Endothelial cell of umbilical vein (primary cell): ENCODE measurements around the gene NLRP8. TPM values are rescaled to one million over a fixed set of nuclear protein-coding genes. Genes with fewer than 3 reads are reported as not detected.

Source experiments
- BruUV-seq: library from RNA; stranded (reverse); fragments of 400-500 nt; replicated peaks from 2 replicates; lab custom pipeline; 2021; lab: Mats Ljungman, UMichigan
- CTCF ChIA-PET: fragments of 300-600, 350-600 bp; sonication (Branson Sonifier 250); formaldehyde crosslinking; loops from one replicate; lab custom pipeline; 2021; ENCODE audit warnings: antibody characterized with exemption, inconsistent platforms; lab: Charles Lee
- POLR2A ChIA-PET: fragments of 300-600, 350-600 bp; sonication (Branson Sonifier 250); formaldehyde crosslinking; loops from one replicate; lab custom pipeline; 2021; ENCODE audit warnings: antibody characterized with exemption, inconsistent platforms; lab: Charles Lee
- DNase-seq: peaks from one replicate; pipeline ENCODE4 v3.0.0-alpha.2; 2011; ENCODE audit warnings: low read depth, low spot score
- FAIRE-seq: peaks from 2 replicates; lab custom pipeline; 2011; peaks lifted over from hg19 to GRCh38; lab: Jason Lieb, UNC
- H2AFZ ChIP-seq: 2 replicates; pipeline ENCODE4 v1.6.0; 2012; ENCODE audit warnings: low read depth, low read length, control low read depth, inconsistent platforms
- H3K27ac ChIP-seq: 2 replicates; pipeline ENCODE4 v1.5.1; 2011; ENCODE audit warnings: low read depth, mild to moderate bottlenecking, control low read depth, low read length, moderate library complexity; ENCODE audit not compliant: insufficient read depth
- H3K27me3 ChIP-seq, 2 experiments: 2 replicates each; pipeline versions ENCODE4 v1.6.0 to v1.6.1; 2011; ENCODE audit warnings: low read length in 2 of 2, mixed read lengths in 1 of 2; ENCODE audit not compliant: control insufficient read depth in 2 of 2, insufficient read depth in 2 of 2
- H3K36me3 ChIP-seq, 2 experiments: 2 replicates in 1 of 2; 3 replicates in 1 of 2; pipeline ENCODE4 v1.5.1; 2011; ENCODE audit warnings: low read length in 2 of 2, mild to moderate bottlenecking in 1 of 2, moderate library complexity in 1 of 2; ENCODE audit not compliant: control insufficient read depth in 2 of 2, insufficient read depth in 2 of 2; ENCODE audit errors: extremely low read depth in 1 of 2
- H3K4me1 ChIP-seq: 3 replicates; pipeline ENCODE4 v1.5.1; 2011; ENCODE audit warnings: mild to moderate bottlenecking, low read length; ENCODE audit not compliant: control insufficient read depth, insufficient read depth; ENCODE audit errors: extremely low read depth
- H3K4me2 ChIP-seq: 2 replicates; pipeline ENCODE4 v1.6.1; 2011; ENCODE audit warnings: low read length, control low read depth, mixed read lengths; ENCODE audit not compliant: insufficient read depth
- H3K4me3 ChIP-seq, 3 experiments: fragments of 200-600 bp in 1 of 3; sonication (generic), shearing (Covaris generic) in 1 of 3; replicated peaks in 1 of 3; 2 replicates each; pipeline ENCODE4 v1.5.1; 2011 to 2016; ENCODE audit warnings: control low read depth in 3 of 3, low read length in 3 of 3, mild to moderate bottlenecking in 2 of 3, inconsistent platforms in 1 of 3, low read depth in 1 of 3, moderate library complexity in 1 of 3; ENCODE audit not compliant: insufficient read depth in 1 of 3
- H3K79me2 ChIP-seq: 2 replicates; pipeline ENCODE4 v1.6.0; 2012; ENCODE audit warnings: low read length, inconsistent platforms; ENCODE audit not compliant: control insufficient read depth, insufficient read depth
- H3K9ac ChIP-seq: replicated peaks from 2 replicates; pipeline ENCODE3; 2011; ENCODE audit warnings: low read length, control low read depth; ENCODE audit not compliant: insufficient read depth; ENCODE audit errors: extremely low read depth
- H3K9me1 ChIP-seq: replicated peaks from 3 replicates; pipeline ENCODE4 v1.6.0; 2011; ENCODE audit warnings: mild to moderate bottlenecking, low read length; ENCODE audit not compliant: control insufficient read depth, insufficient read depth; ENCODE audit errors: extremely low read depth
- H3K9me3 ChIP-seq: replicated peaks from 2 replicates; pipeline ENCODE4 v1.5.1; 2012; ENCODE audit warnings: low read length, inconsistent platforms; ENCODE audit not compliant: control insufficient read depth, insufficient read depth
- H4K20me1 ChIP-seq: replicated peaks from 2 replicates; pipeline ENCODE3; 2011; ENCODE audit warnings: mild to moderate bottlenecking, low read length; ENCODE audit not compliant: control insufficient read depth, insufficient read depth; ENCODE audit errors: extremely low read depth
- CTCF ChIP-seq, 2 donors: IDR thresholded peaks; 1 replicate in 1 of 2; 2 replicates in 1 of 2; pipeline ENCODE4 v1.5.1; 2011; ENCODE audit warnings: low read length in 2 of 2, mild to moderate bottlenecking in 2 of 2, moderate library complexity in 2 of 2, control low read depth in 1 of 2, inconsistent platforms in 1 of 2, low read depth in 1 of 2; ENCODE audit not compliant: insufficient read depth in 1 of 2; ENCODE audit errors: extremely low read depth in 1 of 2
- EZH2 ChIP-seq: IDR thresholded peaks from 2 replicates; pipeline ENCODE4 v1.6.1; 2012; ENCODE audit warnings: borderline replicate concordance, low read depth, mild to moderate bottlenecking, moderate library complexity, low read length, inconsistent platforms; ENCODE audit not compliant: severe bottlenecking
- FOS ChIP-seq: IDR thresholded peaks from 2 replicates; pipeline ENCODE4 v1.6.1; 2011; ENCODE audit warnings: mild to moderate bottlenecking, low read length, moderate library complexity, borderline replicate concordance; ENCODE audit not compliant: insufficient read depth
- GATA2 ChIP-seq: IDR thresholded peaks from 2 replicates; pipeline ENCODE4 v1.7.0; 2011; ENCODE audit warnings: low read depth, mild to moderate bottlenecking, moderate library complexity, mixed read lengths, low read length; ENCODE audit not compliant: insufficient read length, insufficient read depth
- JUN ChIP-seq: IDR thresholded peaks from 2 replicates; pipeline ENCODE4 v1.6.1; 2011; ENCODE audit warnings: borderline replicate concordance, low read depth; ENCODE audit not compliant: insufficient read length, insufficient read depth
- MAX ChIP-seq: IDR thresholded peaks from 2 replicates; pipeline ENCODE4 v1.6.1; 2011; ENCODE audit not compliant: insufficient read depth, insufficient read length
- MYC ChIP-seq: IDR thresholded peaks from one replicate; pipeline ENCODE4 v1.6.1; 2011; ENCODE audit warnings: mild to moderate bottlenecking, low read depth, low read length
- POLR2A ChIP-seq: IDR thresholded peaks from 2 replicates; pipeline ENCODE4 v1.6.1; 2012; ENCODE audit warnings: low read depth, mild to moderate bottlenecking, control low read depth, low read length
- POLR2AphosphoS5 ChIP-seq: IDR thresholded peaks from 2 replicates; pipeline ENCODE4 v1.6.1; 2012; ENCODE audit warnings: low read depth, mild to moderate bottlenecking, control low read depth, low read length, moderate library complexity; ENCODE audit not compliant: insufficient read depth
- dilution Hi-C: fragments of 300-500 bp; cut with MboI; formaldehyde crosslinking; loops from one replicate; pipeline ENCODE4 v1.15.0; 2019; ENCODE audit warnings: low sequenced_read_pairs; ENCODE audit not compliant: extremely low pct_ligation_motif_present
- intact Hi-C: fragments of 100-400 bp; cut with micrococcal nuclease; formaldehyde crosslinking; loops from one replicate; pipeline ENCODE4 v1.10.0; 2022
- polyA plus RNA-seq, 4 experiments: library from polyadenylated mRNA; depleted of rRNA in 3 of 4; stranded (reverse) in 3 of 4; unstranded in 1 of 4; fragments of >200 nt; gene quantifications; 2 replicates each; pipeline versions ENCODE4 v1.2.1 to v1.2.3, GENCODE V29; 2011 to 2012; ENCODE audit warnings: missing spikeins in 1 of 4
- total RNA-seq: library from RNA; stranded (reverse); gene quantifications from 2 replicates; pipeline ENCODE4 v1.2.3, GENCODE V29; 2021

NLRP8 gene
- total and polyA plus RNA-seq, 2 donors (not counting 3 experiments of a cell fraction or from before 2014, with no cell fraction given) = not detected

GRCh38 chr19:55956431-55956830 is 8.8 kb downstream of the NLRP8 start:
- BruUV-seq = no TSS peak

More at GRCh38 chr19:55956431-55956830, 8.8 kb downstream of the NLRP8 start:
- no peak overlapping the region for H3K27ac ChIP-seq
- ChIA-PET CTCF (no interaction called here), POLR2A (no interaction called here)
- no peaks in the 10 kb centered on the region for H3K79me2 ChIP-seq
- no peak overlapping the region for H2AFZ ChIP-seq
- no peaks in the 10 kb centered on the region for H4K20me1 ChIP-seq
- dilution Hi-C loops = no loop called here
- H3K36me3 ChIP-seq = no peaks in the 10 kb centered on the region
- FAIRE-seq (no peak), DNase-seq (no peak)
- H3K4me2 ChIP-seq = no peak overlapping the region
- no peaks in the 10 kb centered on the region for H3K27me3 ChIP-seq
- peaks cover 6% of the 10 kb centered on the region for H3K9me3 ChIP-seq
- no peak overlapping the region for H3K9ac ChIP-seq
- no peak overlapping the region for H3K4me3 ChIP-seq
- H3K4me1 ChIP-seq = no peaks in the 10 kb centered on the region
- no peak for TF ChIP-seq POLR2A
- no peak for TF ChIP-seq POLR2AphosphoS5
- no peak for TF ChIP-seq JUN
- no peak for TF ChIP-seq MYC
- no peak for TF ChIP-seq MAX
- TF ChIP-seq GATA2 = no peak
- no peak for TF ChIP-seq FOS
- no peak for TF ChIP-seq CTCF (IDR thresholded peaks at IDR 0.05; ENCODE audit: extremely low read depth in 1 of 2, insufficient read depth in 1 of 2, low read depth in 1 of 2, low read length in 2 of 2)
- TF ChIP-seq EZH2 = no peak
- intact Hi-C loops = no loop called here
- no peaks in the 10 kb centered on the region for H3K9me1 ChIP-seq
